Neutrophil (primary cell): Measurements from ENCODE around the gene CLCN1.

Experiments used
- H3K27ac ChIP-seq: fragments of 200-600 bp; sonication (generic); 2 replicates; pipeline ENCODE4 v1.5.1; 2016; ENCODE audit warnings: mild to moderate bottlenecking, moderate library complexity
- H3K27me3 ChIP-seq: fragments of 200-600 bp; sonication (generic); 2 replicates; pipeline ENCODE4 v1.6.0; 2016; ENCODE audit warnings: mild to moderate bottlenecking
- H3K36me3 ChIP-seq: fragments of 200-600 bp; sonication (generic); 2 replicates; pipeline ENCODE4 v1.5.1; 2017
- H3K4me1 ChIP-seq, 2 experiments: fragments of 200-600 bp in 1 of 2; sonication (generic) in 1 of 2; 1 replicate in 1 of 2; 2 replicates in 1 of 2; pipeline versions ENCODE4 v1.5.1 to v1.6.1; 2013 to 2016; ENCODE audit warnings: low read depth in 1 of 2, low read length in 1 of 2, mild to moderate bottlenecking in 1 of 2, moderate library complexity in 1 of 2; ENCODE audit not compliant: control insufficient read depth in 1 of 2, insufficient read depth in 1 of 2
- H3K4me3 ChIP-seq, 2 experiments: fragments of 200-600 bp in 1 of 2; sonication (generic) in 1 of 2; 1 replicate in 1 of 2; 2 replicates in 1 of 2; pipeline ENCODE4 v1.5.1; 2013 to 2016; ENCODE audit warnings: low read depth in 1 of 2, low read length in 1 of 2, mild to moderate bottlenecking in 1 of 2, moderate library complexity in 1 of 2
- H3K9me3 ChIP-seq: fragments of 200-600 bp; sonication (generic); 2 replicates; pipeline ENCODE4 v1.5.1; 2016
- TF ChIP-seq, protein P1 (sequence below): fragments of 200-600 bp; sonication (generic); IDR thresholded peaks from 2 replicates; pipeline ENCODE4 v1.5.1; 2016; ENCODE audit warnings: antibody characterized with exemption

CLCN1 gene

DNA sequence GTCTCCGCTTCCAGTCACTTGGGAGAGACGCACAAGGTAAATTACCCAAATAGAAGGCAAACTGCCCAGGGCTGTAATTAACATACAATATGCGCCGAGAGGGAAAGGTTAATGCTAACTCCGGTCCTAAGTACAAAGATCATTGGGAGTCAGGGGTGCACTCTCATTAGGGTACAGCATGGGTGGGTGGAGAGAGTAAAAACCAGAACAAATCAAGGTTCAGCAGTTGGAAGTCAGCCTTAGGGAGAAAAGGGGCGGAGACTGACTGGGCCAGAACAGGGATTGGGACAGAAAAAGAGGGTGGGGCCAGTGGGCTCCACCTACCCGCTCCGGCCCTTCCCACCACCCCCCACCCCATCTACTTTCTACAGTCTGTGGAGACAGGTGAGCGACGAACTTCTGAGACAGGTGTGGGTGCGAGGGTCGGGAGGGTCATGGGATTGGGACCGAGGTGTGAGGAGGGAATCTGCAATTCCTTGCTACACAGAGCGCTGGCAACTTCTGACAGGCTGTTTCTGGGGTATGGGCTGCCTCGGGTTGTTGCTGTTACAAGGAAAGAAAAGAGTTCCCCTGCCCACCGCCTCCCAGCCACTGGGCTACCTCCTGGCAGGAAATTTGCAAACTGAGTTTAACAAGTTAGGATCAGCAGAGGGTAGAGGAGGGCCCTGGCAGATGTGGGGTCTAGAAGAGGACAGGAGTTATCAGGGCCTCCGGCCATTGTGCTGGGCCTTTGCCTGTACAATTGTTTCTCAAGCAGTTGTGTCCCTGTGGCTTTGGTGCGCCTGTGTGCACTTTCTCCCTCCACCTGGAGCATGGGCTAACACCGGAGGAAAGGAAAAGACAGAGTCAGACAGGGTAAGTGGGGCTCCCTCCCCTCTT lies 31.1 kb upstream of the CLCN1 start, which contains the start of gene TMEM139:
Gene TMEM139 (plus strand): TSS at position 368 of the 879 bp plus-strand sequence. CDS start 1,000 bp downstream, outside the sequence.
- no peak within 1 kb of the TSS for H3K4me3 ChIP-seq
- TF ChIP-seq, protein P1, sequence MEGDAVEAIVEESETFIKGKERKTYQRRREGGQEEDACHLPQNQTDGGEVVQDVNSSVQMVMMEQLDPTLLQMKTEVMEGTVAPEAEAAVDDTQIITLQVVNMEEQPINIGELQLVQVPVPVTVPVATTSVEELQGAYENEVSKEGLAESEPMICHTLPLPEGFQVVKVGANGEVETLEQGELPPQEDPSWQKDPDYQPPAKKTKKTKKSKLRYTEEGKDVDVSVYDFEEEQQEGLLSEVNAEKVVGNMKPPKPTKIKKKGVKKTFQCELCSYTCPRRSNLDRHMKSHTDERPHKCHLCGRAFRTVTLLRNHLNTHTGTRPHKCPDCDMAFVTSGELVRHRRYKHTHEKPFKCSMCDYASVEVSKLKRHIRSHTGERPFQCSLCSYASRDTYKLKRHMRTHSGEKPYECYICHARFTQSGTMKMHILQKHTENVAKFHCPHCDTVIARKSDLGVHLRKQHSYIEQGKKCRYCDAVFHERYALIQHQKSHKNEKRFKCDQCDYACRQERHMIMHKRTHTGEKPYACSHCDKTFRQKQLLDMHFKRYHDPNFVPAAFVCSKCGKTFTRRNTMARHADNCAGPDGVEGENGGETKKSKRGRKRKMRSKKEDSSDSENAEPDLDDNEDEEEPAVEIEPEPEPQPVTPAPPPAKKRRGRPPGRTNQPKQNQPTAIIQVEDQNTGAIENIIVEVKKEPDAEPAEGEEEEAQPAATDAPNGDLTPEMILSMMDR = no peak

DNA sequence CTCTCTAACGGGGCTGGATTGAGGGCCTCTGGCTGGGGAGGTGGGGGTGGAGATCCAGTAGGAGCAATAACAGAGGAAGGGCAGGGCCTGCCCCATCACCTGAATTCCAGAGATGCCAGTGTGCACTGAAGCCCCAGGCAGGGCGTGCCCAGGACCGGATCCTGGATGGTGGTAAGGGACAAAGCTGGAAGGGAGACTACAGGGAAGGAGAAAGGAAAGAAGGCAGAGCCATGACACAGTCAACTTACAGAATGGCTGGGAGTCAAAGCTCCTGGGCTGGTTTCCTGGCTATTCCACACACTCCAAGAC lies 30.5 kb upstream of the CLCN1 start:
- no peak overlapping the region for H3K27ac ChIP-seq
- TF ChIP-seq, protein P1 = no peak

More for the DNA sequence above, 31.1 kb upstream of the CLCN1 start, which contains the start of gene TMEM139:
- no peaks in the 10 kb centered on the region for H3K36me3 ChIP-seq
- no peaks in the 10 kb centered on the region for H3K27me3 ChIP-seq
- H3K27ac ChIP-seq = no peak within 1 kb of the TSS
- no peaks in the 10 kb centered on the region for H3K9me3 ChIP-seq
- peaks cover 18 to 21% of the 10 kb centered on the region in 2 experiments for H3K4me1 ChIP-seq

GRCh38 chr7:143285806-143286521 lies 29.9 kb upstream of the CLCN1 start:
- Histone ChIP-seq H3K4me1 (peaks cover 29 to 32% of the 10 kb centered on the region in 2 experiments), H3K4me3 (no peak overlapping the region), H3K27ac (no peak overlapping the region), H3K9me3 (no peaks in the 10 kb centered on the region), H3K27me3 (no peaks in the 10 kb centered on the region), H3K36me3 (no peaks in the 10 kb centered on the region)
- TF ChIP-seq, protein P1 = no peak

More for the DNA sequence above, 30.5 kb upstream of the CLCN1 start:
- H3K4me3 ChIP-seq = no peak overlapping the region
- H3K27me3 ChIP-seq = no peaks in the 10 kb centered on the region
- no peaks in the 10 kb centered on the region for H3K9me3 ChIP-seq
- peaks cover 24 to 26% of the 10 kb centered on the region in 2 experiments for H3K4me1 ChIP-seq
- no peaks in the 10 kb centered on the region for H3K36me3 ChIP-seq

- Histone ChIP-seq H3K4me1 (peaks cover 32 to 34% of the 10 kb centered on the region in 2 experiments), H3K9me3 (no peaks in the 10 kb centered on the region), H3K36me3 (peaks cover under 1% of the 10 kb centered on the region), H3K27ac (no peak overlapping the region), H3K27me3 (no peaks in the 10 kb centered on the region), H3K4me3 (no peak overlapping the region)
- TF ChIP-seq, protein P1 = no peak
Measured at GRCh38 chr7:143286522-143286890, 29.4 kb upstream of the CLCN1 start.

DNA sequence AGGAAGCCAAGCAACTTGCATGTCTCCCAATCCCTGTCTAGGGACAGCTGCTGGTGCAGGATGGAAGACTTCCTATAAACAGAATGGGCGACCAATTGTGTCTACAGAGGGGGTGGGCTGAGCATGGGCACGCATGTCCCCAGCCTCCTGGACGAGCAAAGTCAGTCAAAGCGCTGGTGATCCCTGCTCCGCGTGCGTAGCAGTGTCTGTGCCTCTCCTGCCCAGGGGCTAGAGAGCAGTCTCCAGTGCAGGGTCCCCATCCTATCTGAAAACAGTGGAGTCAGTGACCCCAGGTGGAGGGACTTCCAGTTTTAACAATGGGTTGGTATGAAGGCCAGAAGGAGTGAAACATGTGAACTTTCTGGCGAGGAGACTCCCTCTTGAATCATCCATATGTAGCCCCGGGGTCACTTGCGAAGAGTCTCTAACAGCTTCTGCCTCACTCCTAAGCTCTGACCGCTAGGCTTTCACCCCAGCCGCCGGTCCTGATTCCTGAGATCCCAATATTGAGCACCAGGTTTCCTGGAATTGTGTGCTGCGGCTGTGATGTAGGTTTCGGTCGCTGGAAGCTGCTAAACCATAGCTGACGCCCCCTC lies 28.5 kb upstream of the CLCN1 start:
- Histone ChIP-seq H3K4me1 (peaks cover 32 to 34% of the 10 kb centered on the region in 2 experiments), H3K27me3 (no peaks in the 10 kb centered on the region), H3K9me3 (no peaks in the 10 kb centered on the region), H3K4me3 (peak overlapping the region; percentile 95 to 96), H3K27ac (peak overlapping the region; percentile 76), H3K36me3 (peaks cover 10% of the 10 kb centered on the region)
- TF ChIP-seq, protein P1 = no peak
